Measurements from ENCODE around the gene PRSS38. TPM values are rescaled to one million over a fixed set of nuclear protein-coding genes. Genes with fewer than 3 reads are reported as not detected.

The PRSS38 gene
- total RNA-seq, 1 experiment from 2014 or later = not detected

DNA sequence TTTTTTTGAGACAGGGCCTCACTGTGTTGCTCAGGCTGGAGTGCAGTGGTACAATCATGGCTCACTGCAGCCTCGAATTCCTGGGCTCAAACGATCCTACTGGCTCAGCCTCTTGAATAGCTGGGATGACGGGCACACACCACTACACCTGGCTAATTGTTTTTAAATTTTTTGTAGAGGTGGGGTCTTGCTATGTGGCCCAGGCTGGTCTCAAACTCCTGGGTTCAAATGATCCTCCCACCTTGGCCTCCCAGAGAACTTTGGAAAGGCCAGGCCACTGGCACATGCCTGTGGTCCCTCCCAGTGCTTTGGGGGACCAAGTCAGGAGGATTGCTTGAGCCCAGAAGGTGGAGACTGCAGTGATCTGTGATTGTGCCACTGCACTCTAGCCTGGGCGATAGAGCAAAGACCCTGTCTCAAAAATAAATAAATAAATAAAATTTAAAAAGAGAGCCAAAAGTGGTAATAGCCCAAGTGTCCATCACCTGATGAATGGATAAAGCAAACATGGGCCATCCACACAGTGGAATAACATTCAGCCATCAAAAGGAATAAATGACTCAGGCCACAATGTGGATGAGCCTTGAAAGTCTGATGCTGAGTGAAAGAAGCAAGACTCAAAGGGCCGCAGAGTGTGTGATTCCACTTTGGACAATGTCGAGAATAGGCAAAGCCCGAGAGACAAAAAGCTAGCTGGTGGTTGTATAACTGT is 40.8 kb downstream of the PRSS38 start:
- no peaks in the 10 kb centered on the region for H3K9me3 ChIP-seq (ENCODE audit: insufficient read depth, low read depth)
- no peaks in the 10 kb centered on the region for H3K79me2 ChIP-seq (ENCODE audit: low read depth)
- H3K4me3 ChIP-seq = no peak overlapping the region
- no peaks in the 10 kb centered on the region for H3K9me2 ChIP-seq (ENCODE audit: insufficient read depth)
- no TSS peak for BruUV-seq (replicated peaks)
- H3K4me2 ChIP-seq = no peak overlapping the region
- no peak for DNase-seq
- ChIA-PET CTCF (interaction anchor here (0.6 kb wide), 1 partner anchor 637 kb away, joined by 3 read pairs; no protein-coding TSS in a partner anchor), POLR2A (ENCODE audit: unreplicated experiment) (no interaction called here)
- no peaks in the 10 kb centered on the region for H3K4me1 ChIP-seq (replicated peaks; ENCODE audit: insufficient read depth)
- TF ChIP-seq, protein P1, sequence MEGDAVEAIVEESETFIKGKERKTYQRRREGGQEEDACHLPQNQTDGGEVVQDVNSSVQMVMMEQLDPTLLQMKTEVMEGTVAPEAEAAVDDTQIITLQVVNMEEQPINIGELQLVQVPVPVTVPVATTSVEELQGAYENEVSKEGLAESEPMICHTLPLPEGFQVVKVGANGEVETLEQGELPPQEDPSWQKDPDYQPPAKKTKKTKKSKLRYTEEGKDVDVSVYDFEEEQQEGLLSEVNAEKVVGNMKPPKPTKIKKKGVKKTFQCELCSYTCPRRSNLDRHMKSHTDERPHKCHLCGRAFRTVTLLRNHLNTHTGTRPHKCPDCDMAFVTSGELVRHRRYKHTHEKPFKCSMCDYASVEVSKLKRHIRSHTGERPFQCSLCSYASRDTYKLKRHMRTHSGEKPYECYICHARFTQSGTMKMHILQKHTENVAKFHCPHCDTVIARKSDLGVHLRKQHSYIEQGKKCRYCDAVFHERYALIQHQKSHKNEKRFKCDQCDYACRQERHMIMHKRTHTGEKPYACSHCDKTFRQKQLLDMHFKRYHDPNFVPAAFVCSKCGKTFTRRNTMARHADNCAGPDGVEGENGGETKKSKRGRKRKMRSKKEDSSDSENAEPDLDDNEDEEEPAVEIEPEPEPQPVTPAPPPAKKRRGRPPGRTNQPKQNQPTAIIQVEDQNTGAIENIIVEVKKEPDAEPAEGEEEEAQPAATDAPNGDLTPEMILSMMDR (conservative IDR thresholded peaks at IDR 0.05) = no peak
- TF ChIP-seq EZH2 (IDR thresholded peaks at IDR 0.05; ENCODE audit: low read depth) = no peak
- no peak overlapping the region for H3K27ac ChIP-seq
- no peaks in the 10 kb centered on the region for H3K36me3 ChIP-seq (ENCODE audit: low read depth)
- no peaks in the 10 kb centered on the region for H3K27me3 ChIP-seq (ENCODE audit: insufficient read depth, low read depth)
- no peaks in the 10 kb centered on the region for H4K20me1 ChIP-seq (ENCODE audit: insufficient read depth)
- intact Hi-C loops (cut with micrococcal nuclease; ENCODE audit: unreplicated experiment) = no loop called here
- H2AFZ ChIP-seq = no peak overlapping the region
- H3F3A ChIP-seq (ENCODE audit: insufficient read depth, low read depth) = no peaks in the 10 kb centered on the region

GRCh38 chr1:227864882-227865281 is 49.4 kb downstream of the PRSS38 start:
- no peaks in the 10 kb centered on the region for H3K36me3 ChIP-seq (ENCODE audit: low read depth)
- no peaks in the 10 kb centered on the region for H4K20me1 ChIP-seq (ENCODE audit: insufficient read depth)
- no peak overlapping the region for H3K4me2 ChIP-seq
- H3K9me3 ChIP-seq (ENCODE audit: insufficient read depth, low read depth) = peaks cover 7% of the 10 kb centered on the region; the same call in 1 of the 2 replicates
- no peaks in the 10 kb centered on the region for H3F3A ChIP-seq (ENCODE audit: insufficient read depth, low read depth)
- no TSS peak for BruUV-seq (replicated peaks)
- peaks cover 12% of the 10 kb centered on the region for H3K27me3 ChIP-seq (ENCODE audit: insufficient read depth, low read depth)
- no peaks in the 10 kb centered on the region for H3K4me1 ChIP-seq (replicated peaks; ENCODE audit: insufficient read depth)
- intact Hi-C loops (cut with micrococcal nuclease; ENCODE audit: unreplicated experiment) = loop anchor here (5.0 kb wide), 1 partner anchor 43 kb away; no protein-coding TSS in a partner anchor
- CTCF ChIA-PET = no interaction called here
- no peaks in the 10 kb centered on the region for H3K9me2 ChIP-seq (ENCODE audit: insufficient read depth)
- TF ChIP-seq, protein P1 (conservative IDR thresholded peaks at IDR 0.05) = no peak
- TF ChIP-seq EZH2 (IDR thresholded peaks at IDR 0.05; ENCODE audit: low read depth) = no peak
- no peaks in the 10 kb centered on the region for H3K79me2 ChIP-seq (ENCODE audit: low read depth)
- H3K4me3 ChIP-seq = no peak overlapping the region
- POLR2A ChIA-PET (ENCODE audit: unreplicated experiment) = no interaction called here
- H3K27ac ChIP-seq = no peak overlapping the region
- DNase-seq = no peak
- no peak overlapping the region for H2AFZ ChIP-seq

DNA sequence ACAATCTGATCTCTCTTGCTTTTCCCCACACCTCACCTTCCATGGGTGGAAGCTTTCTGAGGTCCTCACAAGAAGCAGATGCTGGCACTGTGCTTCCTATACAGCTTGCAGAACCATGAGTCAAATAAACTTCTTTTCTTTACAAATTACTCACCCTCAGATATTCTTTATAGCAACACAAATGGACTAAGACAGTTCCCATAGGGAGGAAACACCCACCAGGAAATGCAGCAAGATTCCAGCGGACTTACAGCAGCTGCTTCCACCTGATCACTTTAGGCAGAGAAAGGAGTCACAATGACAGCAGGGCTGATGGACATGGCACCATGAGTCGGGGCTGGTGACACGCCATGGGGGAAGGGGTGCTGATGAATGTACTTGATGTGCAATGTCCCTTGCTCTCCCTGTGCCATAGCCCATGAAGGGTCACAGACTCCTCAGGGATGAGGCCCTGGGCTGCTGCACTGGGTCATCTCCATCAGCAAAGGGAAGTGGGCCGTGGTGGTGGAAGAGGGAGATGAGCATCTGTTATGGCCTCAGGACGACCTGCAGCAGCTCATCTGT is 53.9 kb downstream of the PRSS38 start:
- Histone ChIP-seq H3K36me3 (ENCODE audit: low read depth) (no peaks in the 10 kb centered on the region), H3F3A (ENCODE audit: insufficient read depth, low read depth) (no peaks in the 10 kb centered on the region), H4K20me1 (ENCODE audit: insufficient read depth) (no peaks in the 10 kb centered on the region), H3K27me3 (ENCODE audit: insufficient read depth, low read depth) (peaks cover 43% of the 10 kb centered on the region), H3K79me2 (ENCODE audit: low read depth) (no peaks in the 10 kb centered on the region), H3K4me2 (no peak overlapping the region), H3K27ac (no peak overlapping the region), H2AFZ (no peak overlapping the region), H3K9me2 (ENCODE audit: insufficient read depth) (no peaks in the 10 kb centered on the region), H3K9me3 (ENCODE audit: insufficient read depth, low read depth) (peaks cover 7% of the 10 kb centered on the region; the same call in 1 of the 2 replicates), H3K4me1 (replicated peaks; ENCODE audit: insufficient read depth) (no peaks in the 10 kb centered on the region), H3K4me3 (no peak overlapping the region)
- intact Hi-C loops (cut with micrococcal nuclease; ENCODE audit: unreplicated experiment) = no loop called here
- TF ChIP-seq, protein P1 (conservative IDR thresholded peaks at IDR 0.05) = no peak
- TF ChIP-seq EZH2 (IDR thresholded peaks at IDR 0.05; ENCODE audit: low read depth) = no peak
- ChIA-PET CTCF (no interaction called here), POLR2A (ENCODE audit: unreplicated experiment) (no interaction called here)
- BruUV-seq (replicated peaks) = no TSS peak
- DNase-seq = no peak
